Spleen (tissue), 7 donors: Measurements from ENCODE around the gene NEDD4L.

Experiments used
- POLR2A ChIP-seq, 3 donors: fragments of 450-650 bp; IDR thresholded peaks; one replicate each; pipeline ENCODE4 v1.5.1; 2017; ENCODE audit warnings: antibody characterized with exemption in 3 of 3, mild to moderate bottlenecking in 1 of 3
- TF ChIP-seq, protein P1 (sequence below), 11 experiments: fragments of 200-600 bp in 7 of 11; fragments of 450-650 bp in 4 of 11; sonication (generic) in 4 of 11; IDR thresholded peaks in 8 of 11; conservative IDR thresholded peaks in 3 of 11; 1 replicate in 7 of 11; 2 replicates in 4 of 11; pipeline versions ENCODE4 v1.4.0 to v1.8.0; 2016 to 2021; ENCODE audit warnings: antibody characterized with exemption in 11 of 11, inconsistent platforms in 4 of 11, mild to moderate bottlenecking in 1 of 11
- donor health status: DM: no; HTN: no; CAD: no; lungs with moderate emphysema.
- donor health status: DM: no; HTN: no; CAD: no.
- donor health status: DM: no; HTN: no; CAD: no.

DNA sequence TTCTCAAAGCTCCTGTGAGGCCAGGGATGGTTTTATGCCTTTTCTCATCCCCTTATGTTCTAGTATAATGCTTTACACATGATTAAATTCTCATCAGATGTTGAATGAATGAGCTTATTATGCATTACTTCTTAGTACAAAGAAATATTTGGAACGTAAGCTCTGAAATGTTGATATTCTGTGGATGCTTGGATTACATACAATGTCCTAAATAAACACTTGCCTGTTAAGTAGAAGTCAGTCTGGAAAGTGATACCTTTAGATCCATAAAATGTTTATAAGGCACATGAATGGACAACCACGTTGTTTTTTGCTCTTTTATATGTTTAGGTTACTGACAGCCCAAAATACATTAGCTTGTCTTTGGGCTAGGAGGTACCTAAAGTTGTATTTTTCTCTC lies 248.6 kb downstream of the NEDD4L start:
- TF ChIP-seq, protein P1, sequence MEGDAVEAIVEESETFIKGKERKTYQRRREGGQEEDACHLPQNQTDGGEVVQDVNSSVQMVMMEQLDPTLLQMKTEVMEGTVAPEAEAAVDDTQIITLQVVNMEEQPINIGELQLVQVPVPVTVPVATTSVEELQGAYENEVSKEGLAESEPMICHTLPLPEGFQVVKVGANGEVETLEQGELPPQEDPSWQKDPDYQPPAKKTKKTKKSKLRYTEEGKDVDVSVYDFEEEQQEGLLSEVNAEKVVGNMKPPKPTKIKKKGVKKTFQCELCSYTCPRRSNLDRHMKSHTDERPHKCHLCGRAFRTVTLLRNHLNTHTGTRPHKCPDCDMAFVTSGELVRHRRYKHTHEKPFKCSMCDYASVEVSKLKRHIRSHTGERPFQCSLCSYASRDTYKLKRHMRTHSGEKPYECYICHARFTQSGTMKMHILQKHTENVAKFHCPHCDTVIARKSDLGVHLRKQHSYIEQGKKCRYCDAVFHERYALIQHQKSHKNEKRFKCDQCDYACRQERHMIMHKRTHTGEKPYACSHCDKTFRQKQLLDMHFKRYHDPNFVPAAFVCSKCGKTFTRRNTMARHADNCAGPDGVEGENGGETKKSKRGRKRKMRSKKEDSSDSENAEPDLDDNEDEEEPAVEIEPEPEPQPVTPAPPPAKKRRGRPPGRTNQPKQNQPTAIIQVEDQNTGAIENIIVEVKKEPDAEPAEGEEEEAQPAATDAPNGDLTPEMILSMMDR (IDR thresholded peaks at IDR 0.05 in 8 of 11, conservative IDR thresholded peaks at IDR 0.05 in 3 of 11) = no peak
- no peak for TF ChIP-seq POLR2A (IDR thresholded peaks at IDR 0.05)
